Neuron (in vitro differentiated cells): ENCODE data around the gene KIT.

Experiments
- H2AFZ ChIP-seq: one replicate; pipeline ENCODE4 v1.6.1; 2013; ENCODE audit warnings: low read depth, mild to moderate bottlenecking, inconsistent platforms, low read length, moderate library complexity
- H3K27me3 ChIP-seq: one replicate; pipeline ENCODE4 v1.6.1; 2013; ENCODE audit warnings: low read length; ENCODE audit not compliant: insufficient read depth
- H3K36me3 ChIP-seq: one replicate; pipeline ENCODE4 v1.6.1; 2013; ENCODE audit warnings: low read length; ENCODE audit not compliant: insufficient read depth
- H3K4me1 ChIP-seq: one replicate; pipeline ENCODE4 v1.6.1; 2013; ENCODE audit warnings: low read length; ENCODE audit not compliant: insufficient read depth
- H3K4me3 ChIP-seq: 2 replicates; pipeline ENCODE4 v1.5.1; 2013; ENCODE audit warnings: mild to moderate bottlenecking, low read length, moderate library complexity
- H3K9me3 ChIP-seq: one replicate; pipeline ENCODE4 v1.6.1; 2013; ENCODE audit warnings: low read length

KIT gene

DNA sequence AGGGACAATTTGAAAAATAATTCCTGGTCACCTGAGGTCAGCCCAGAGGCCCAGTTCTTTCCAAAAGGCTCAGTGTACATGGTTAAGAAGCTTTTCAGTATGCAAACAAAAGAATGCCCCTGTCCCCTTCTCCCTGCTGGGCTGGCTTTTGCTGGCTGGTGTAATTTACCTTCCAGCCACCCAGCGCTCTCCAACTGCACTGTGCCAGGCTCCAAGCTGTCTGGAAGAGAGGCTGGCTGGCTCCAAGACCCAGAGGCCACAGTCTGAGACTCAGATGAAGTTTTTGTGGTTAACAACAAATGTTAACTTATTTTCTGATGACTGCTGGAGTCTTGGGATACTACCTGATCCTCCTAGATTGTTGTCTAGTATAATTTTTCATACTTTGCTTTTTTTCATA, 11.9 kb upstream of the KIT start:
- H2AFZ ChIP-seq = no peak overlapping the region
- H3K36me3 ChIP-seq = no peaks in the 10 kb centered on the region
- peaks cover 10% of the 10 kb centered on the region for H3K4me1 ChIP-seq
- H3K4me3 ChIP-seq = no peak overlapping the region
- no peaks in the 10 kb centered on the region for H3K9me3 ChIP-seq
- H3K27me3 ChIP-seq = no peaks in the 10 kb centered on the region

DNA sequence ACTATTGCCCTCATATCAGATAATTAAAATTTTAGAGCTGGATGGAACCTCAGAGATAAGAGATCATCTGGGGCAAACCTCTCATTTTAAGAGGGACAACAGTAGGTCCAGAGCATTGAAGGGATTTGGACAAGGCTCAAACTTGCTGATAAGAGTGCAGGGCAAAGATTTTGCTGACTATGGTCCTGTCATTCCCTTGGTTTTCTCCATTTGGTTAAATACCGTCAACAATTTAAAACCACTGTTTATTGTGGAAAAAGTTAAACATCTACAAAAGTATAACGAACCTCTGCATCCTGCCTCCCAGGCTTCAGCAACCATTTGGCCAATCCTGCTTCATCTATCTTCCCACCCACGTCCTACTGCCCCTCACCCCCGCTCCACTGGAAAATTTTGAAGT, 10.7 kb upstream of the KIT start:
- Histone ChIP-seq H3K4me1 (peaks cover 10% of the 10 kb centered on the region), H3K36me3 (no peaks in the 10 kb centered on the region), H3K4me3 (no peak overlapping the region), H3K9me3 (no peaks in the 10 kb centered on the region), H2AFZ (no peak overlapping the region), H3K27me3 (no peaks in the 10 kb centered on the region)

DNA sequence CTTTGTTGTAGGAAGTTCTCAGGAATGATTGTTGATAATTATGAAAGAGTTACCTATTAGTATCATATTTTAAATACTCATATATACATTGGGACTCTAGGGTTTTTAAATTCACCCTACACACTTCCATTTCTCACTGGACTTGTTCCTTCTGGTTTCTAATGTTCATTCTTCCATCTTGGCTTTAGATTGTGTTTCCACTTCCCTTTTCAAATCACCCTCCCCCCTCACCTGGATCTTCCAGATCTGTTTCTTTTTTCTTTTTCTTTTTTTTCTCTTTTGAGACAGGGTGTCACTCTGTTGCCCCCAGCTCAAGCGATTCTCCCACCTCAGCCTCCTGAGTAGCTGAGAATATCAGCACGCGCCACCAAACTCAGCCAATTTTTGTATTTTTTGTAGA, 6.7 kb upstream of the KIT start:
- H3K4me3 ChIP-seq = no peak overlapping the region
- H3K36me3 ChIP-seq = no peaks in the 10 kb centered on the region
- no peaks in the 10 kb centered on the region for H3K9me3 ChIP-seq
- H3K4me1 ChIP-seq = peaks cover 3% of the 10 kb centered on the region
- H2AFZ ChIP-seq = no peak overlapping the region
- H3K27me3 ChIP-seq = no peaks in the 10 kb centered on the region

DNA sequence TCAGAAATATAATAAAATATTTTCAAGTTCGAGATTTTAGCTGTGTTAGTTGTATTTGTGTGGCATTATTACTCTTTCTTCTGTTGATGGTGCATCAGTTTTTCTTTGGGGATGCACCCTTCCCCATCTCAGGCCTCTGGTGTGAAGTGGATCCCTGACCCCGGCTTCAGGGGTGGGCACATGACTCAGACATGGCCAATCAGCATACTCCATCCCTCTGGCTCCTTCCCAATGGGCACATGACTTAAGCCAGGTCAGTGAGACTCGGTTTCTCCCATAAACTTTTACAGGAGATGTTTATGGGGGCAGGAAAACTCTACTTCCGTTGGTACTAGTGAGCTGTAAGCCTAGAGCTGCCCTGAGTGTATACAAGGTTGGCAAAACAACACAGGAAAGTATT, 3.0 kb upstream of the KIT start:
- no peaks in the 10 kb centered on the region for H3K9me3 ChIP-seq
- no peaks in the 10 kb centered on the region for H3K36me3 ChIP-seq
- H3K4me1 ChIP-seq = peaks cover 16% of the 10 kb centered on the region
- no peak overlapping the region for H3K4me3 ChIP-seq
- no peak overlapping the region for H2AFZ ChIP-seq
- peaks cover 15% of the 10 kb centered on the region for H3K27me3 ChIP-seq

DNA sequence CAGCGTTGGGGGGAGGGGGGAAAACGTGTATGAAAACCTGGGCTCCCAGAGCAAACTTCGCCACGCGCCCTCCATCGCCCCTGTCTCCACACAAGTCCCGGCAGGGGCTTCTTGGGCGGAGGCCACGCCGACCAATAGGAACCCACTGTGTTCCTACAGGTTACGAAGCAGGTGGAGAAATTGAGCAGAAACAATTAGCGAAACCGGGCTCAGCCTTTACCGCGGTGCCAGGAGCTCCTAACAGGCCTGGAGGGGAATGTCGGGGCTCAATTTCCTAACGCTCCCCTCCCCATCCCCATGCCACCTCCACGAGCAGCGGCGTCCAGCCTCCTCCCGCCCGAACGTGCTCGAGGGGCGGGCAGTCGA, 589 bp upstream of the KIT start:
- Histone ChIP-seq H3K27me3 (peaks cover 26% of the 10 kb centered on the region), H3K4me1 (peaks cover 21% of the 10 kb centered on the region), H3K4me3 (peak overlapping the region; percentile 47), H3K36me3 (no peaks in the 10 kb centered on the region), H3K9me3 (no peaks in the 10 kb centered on the region), H2AFZ (peak overlapping the region; percentile 93)

DNA sequence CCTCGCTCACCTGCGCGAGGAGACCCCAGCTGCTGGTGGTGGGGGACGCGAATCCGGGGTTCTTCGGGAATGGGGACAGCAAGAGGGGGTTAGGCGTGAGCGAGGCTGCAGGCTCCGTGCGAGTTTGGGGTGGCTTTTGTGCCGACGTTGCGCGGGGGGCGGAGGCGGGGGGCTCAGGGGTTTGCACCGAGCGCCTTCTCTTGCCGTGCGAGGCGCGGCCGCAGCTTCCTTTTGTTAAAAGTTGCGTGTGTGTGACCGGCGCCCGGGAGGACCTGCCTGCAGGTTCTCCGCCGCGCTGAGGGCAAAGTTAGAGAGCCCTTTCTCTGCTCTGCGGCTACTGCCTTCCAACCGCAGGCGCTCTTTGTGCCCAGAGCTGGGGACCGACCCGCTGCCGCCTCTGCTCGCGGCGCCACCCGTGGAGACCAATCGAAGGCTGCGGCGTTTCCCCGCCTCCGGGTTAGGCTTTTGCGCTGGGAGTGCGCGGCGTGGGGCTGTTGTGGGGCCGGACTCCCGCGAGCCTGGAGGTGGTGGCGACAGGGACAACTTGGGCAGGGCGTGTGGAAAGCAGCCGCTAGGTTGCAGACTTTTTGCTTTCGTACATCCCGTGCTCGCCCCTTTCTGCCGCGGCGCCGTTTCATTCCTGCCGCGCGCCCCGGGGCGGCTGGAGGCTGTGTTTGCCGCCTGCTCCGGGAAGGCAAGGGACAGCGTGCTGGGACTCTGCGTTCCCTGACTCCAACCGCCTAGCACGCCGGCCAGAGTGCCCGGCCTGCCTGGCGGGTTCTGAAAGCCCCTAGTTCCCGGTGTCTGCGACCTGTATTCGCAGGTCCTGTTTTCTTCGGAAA, 716 bp downstream of the KIT start:
- Histone ChIP-seq H3K27me3 (peaks cover 26% of the 10 kb centered on the region), H3K36me3 (no peaks in the 10 kb centered on the region), H3K4me1 (peaks cover 21% of the 10 kb centered on the region), H3K9me3 (no peaks in the 10 kb centered on the region), H2AFZ (peak overlapping the region; percentile 93), H3K4me3 (peak overlapping the region; percentile 47)

DNA sequence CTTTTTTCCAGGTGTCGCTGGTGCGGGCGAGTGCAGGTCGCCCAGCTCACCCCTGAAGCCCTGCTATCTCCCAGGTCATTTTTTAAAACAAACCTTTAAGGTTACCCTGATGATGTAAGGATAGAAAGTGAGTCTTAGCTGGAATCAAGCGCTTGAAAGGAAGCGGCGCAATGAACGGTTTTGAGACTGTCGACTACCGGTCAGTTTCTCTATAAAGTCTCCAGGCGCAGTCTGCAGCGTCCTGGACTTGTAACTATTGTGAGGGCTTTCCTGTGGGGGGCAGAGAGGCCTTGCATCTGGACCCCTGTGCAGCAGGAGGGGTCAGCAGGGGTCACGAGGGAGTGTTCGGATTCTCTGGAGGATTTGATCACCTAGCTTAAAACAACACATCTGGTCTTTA, 1.6 kb downstream of the KIT start:
- Histone ChIP-seq H3K4me3 (peak overlapping the region; percentile 47), H2AFZ (peak overlapping the region; percentile 93), H3K9me3 (no peaks in the 10 kb centered on the region), H3K27me3 (peaks cover 26% of the 10 kb centered on the region), H3K36me3 (no peaks in the 10 kb centered on the region), H3K4me1 (peaks cover 18% of the 10 kb centered on the region)

DNA sequence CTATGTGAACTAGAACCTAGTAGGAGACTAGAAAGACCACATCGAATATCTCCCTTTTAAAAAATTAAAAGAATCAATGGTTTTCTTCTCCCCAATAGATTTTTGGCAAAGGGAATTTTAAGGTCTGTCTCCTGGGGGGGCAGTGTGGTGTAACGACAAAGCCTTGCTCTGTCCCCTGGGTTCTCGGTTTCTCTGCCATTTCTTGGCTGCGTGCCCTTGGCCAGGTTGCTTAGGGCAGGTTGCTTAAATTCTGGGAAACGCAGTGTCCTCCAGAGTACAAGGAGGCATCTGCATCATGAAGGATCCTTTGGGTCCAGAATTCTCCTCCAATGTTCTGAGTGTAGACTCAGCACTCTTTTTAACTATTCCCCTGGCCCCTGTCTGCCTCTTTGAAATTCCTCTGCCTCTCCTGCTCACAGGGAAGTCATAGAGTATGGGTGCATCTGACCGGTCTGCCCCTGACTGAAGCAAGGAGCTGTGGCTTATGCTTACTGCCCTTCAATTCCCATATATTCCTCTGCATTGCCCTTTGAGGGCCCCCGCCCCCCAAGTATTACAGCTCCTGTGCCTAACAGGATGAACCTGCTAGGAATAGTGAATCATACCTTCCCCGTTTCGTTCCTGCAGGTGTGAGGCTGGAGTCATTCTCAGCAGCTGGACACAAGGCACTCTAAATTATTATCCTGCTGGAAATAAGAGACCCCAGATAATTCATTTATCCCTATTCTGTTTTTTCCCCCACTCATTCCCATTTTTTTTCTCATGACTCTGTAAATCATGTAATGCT, 2.2 kb downstream of the KIT start:
- H3K27me3 ChIP-seq = peaks cover 26% of the 10 kb centered on the region
- H3K4me3 ChIP-seq = peak overlapping the region; percentile 47

DNA sequence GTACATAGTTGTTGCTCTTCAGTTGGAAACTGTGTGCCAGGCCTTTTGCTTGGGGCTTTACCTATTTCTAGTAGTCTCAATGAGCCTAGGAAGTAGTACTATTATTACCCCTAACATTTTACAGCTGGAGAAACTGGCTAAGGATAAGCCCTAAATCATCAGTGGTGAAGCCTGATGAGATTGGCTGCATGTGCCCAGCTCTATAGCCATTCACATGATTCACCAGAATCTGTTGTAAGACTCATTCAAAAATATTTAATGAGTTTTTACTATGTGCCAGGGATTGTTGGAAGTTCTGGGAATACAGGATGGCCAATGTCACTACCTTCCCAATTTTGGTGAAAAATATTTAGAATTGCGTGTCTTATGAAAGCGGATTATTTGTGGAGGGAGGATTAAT, 2.8 kb downstream of the KIT start:
- Histone ChIP-seq H2AFZ (no peak overlapping the region), H3K36me3 (no peaks in the 10 kb centered on the region), H3K27me3 (peaks cover 26% of the 10 kb centered on the region), H3K4me3 (no peak overlapping the region), H3K9me3 (no peaks in the 10 kb centered on the region), H3K4me1 (peaks cover 18% of the 10 kb centered on the region)

More for the DNA sequence above, 2.2 kb downstream of the KIT start:
- Histone ChIP-seq H2AFZ (no peak overlapping the region), H3K36me3 (no peaks in the 10 kb centered on the region), H3K9me3 (no peaks in the 10 kb centered on the region), H3K4me1 (peaks cover 18% of the 10 kb centered on the region)

DNA sequence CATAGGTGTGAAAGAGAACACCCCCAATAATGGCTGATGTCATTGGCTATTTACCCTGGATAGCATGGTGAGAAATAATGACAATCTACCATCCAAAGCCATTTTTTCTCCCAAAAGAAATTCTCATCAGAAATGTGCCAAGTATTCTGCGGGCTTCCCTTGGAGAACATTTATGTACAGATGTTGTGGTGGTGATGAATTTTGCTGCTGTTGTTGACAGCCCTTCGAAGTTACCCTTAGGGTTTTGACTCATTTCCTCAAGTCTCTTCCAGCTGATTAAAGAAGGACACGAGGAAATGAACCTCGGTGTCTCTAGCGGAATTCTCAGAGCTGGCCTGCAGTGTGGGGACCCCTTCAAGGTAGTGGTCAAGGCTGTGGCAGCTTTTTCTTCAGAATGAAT, 3.4 kb downstream of the KIT start:
- H3K4me1 ChIP-seq = peaks cover 18% of the 10 kb centered on the region
- no peak overlapping the region for H2AFZ ChIP-seq
- H3K36me3 ChIP-seq = no peaks in the 10 kb centered on the region
- no peaks in the 10 kb centered on the region for H3K9me3 ChIP-seq
- H3K4me3 ChIP-seq = no peak overlapping the region
- H3K27me3 ChIP-seq = peaks cover 26% of the 10 kb centered on the region

DNA sequence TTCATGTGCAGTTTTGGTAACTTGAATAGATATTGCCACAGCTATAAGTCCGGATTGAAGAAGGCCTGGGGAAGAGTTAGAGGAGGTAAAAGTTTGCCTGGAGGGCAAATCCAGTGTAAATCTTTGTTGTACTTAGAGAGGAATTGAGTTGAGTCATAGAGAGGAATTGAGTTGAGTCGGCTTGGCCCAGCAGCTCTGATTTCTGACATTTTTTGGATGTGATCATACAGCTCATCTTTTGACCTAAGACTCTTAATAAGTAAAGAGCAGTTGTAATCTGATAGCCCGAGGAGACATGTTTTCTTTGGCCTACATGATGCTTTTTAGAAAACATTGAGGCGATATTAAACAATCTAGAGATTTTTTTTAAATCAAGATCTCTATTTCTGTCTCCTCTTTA, 3.9 kb downstream of the KIT start:
- Histone ChIP-seq H3K4me1 (peaks cover 18% of the 10 kb centered on the region), H2AFZ (no peak overlapping the region), H3K27me3 (peaks cover 24% of the 10 kb centered on the region), H3K4me3 (no peak overlapping the region), H3K36me3 (no peaks in the 10 kb centered on the region), H3K9me3 (no peaks in the 10 kb centered on the region)

DNA sequence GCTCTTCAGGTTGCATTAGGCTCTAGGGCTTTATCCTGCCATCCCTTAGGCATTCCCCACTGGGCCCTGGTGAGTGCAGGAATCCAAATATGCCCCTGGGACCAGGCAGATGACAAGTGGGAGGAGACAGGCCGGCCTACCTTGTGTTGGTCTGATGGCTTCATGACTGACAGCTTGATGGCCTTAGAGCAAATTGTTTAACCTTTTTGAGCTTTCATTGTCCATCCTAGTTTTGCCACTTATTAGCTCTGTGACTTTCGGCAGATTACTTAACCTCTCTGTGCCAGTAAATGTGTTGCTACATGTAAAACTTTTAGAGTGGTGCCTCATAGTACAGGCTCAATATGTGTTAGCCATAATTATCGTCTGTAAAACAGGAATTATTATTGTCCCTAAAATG, 4.4 kb downstream of the KIT start:
- H3K4me1 ChIP-seq = peaks cover 18% of the 10 kb centered on the region
- peaks cover 19% of the 10 kb centered on the region for H3K27me3 ChIP-seq
- H3K36me3 ChIP-seq = no peaks in the 10 kb centered on the region
- no peak overlapping the region for H2AFZ ChIP-seq
- no peak overlapping the region for H3K4me3 ChIP-seq
- H3K9me3 ChIP-seq = no peaks in the 10 kb centered on the region

DNA sequence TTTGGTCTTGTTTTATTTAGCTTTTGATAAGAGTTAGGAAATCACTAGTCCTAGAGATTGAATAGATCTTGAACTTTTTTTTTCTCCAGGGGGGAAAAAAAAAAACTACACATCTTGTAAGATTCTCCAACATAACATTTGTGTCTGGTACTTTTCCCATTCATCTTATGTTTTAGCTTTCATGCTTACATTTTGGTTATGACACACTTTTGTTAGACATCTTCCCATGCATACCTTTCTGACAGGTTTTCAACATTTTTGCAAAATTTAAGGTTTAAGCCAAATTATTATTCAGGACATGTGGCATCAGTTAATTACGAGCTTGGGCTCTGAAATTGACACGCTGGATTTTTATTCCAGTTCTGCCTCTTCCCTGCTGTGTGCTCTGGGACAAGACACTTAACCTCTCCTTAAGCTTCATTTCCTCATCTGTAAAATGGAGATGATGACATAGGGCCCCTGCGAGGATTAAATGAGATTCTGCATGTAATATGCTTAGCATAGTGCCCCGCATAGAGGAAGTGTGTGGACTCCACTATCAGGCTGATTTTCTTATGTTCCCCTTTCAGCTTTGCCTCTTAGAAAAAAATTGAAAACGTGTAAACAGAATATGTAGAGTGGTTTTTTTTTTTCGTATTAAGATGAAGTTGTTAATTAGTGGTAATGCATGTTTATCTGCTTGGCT, 5.3 kb downstream of the KIT start:
- H3K9me3 ChIP-seq = no peaks in the 10 kb centered on the region
- no peak overlapping the region for H2AFZ ChIP-seq
- no peaks in the 10 kb centered on the region for H3K36me3 ChIP-seq
- H3K4me3 ChIP-seq = no peak overlapping the region
- peaks cover 15% of the 10 kb centered on the region for H3K27me3 ChIP-seq
- peaks cover 16% of the 10 kb centered on the region for H3K4me1 ChIP-seq
